OCI-LY3 (cell line): Measurements from ENCODE around the gene GHRHR.

Experiments used
- H2AFZ ChIP-seq: fragments of 200-600, 300-600 bp; shearing (Covaris generic); 2 replicates; pipeline ENCODE4 v1.6.0; 2014; ENCODE audit warnings: antibody characterized with exemption, low read depth, low read length
- H3K27ac ChIP-seq: fragments of 200-600, 300-600 bp; sonication (generic); 2 replicates; pipeline ENCODE4 v1.5.1; 2014; ENCODE audit warnings: mild to moderate bottlenecking, low read length, moderate library complexity, mixed read lengths
- H3K27me3 ChIP-seq: fragments of 200-600, 300-600 bp; sonication (generic); 2 replicates; pipeline ENCODE4 v1.6.1; 2014; ENCODE audit warnings: low read depth, low read length, mixed read lengths
- H3K36me3 ChIP-seq: fragments of 200-600, 300-600 bp; sonication (generic); replicated peaks from 2 replicates; pipeline ENCODE3; 2014; ENCODE audit warnings: low read depth, low read length, mixed read lengths
- H3K4me1 ChIP-seq: fragments of 300-600, 200-600 bp; sonication (generic); 2 replicates; pipeline ENCODE4 v1.6.1; 2014; ENCODE audit warnings: low read length, mixed read lengths
- H3K4me2 ChIP-seq: fragments of 200-600, 300-600 bp; sonication (generic); 2 replicates; pipeline ENCODE4 v1.6.1; 2014; ENCODE audit warnings: low read length, mixed read lengths
- H3K4me3 ChIP-seq: fragments of 300-600, 200-600 bp; sonication (generic); 2 replicates; pipeline ENCODE4 v1.5.1; 2014; ENCODE audit warnings: antibody characterized with exemption, mild to moderate bottlenecking, low read length, moderate library complexity
- H3K79me2 ChIP-seq: fragments of 300-600, 200-600 bp; shearing (Covaris generic); 2 replicates; pipeline ENCODE4 v1.6.1; 2014; ENCODE audit warnings: mild to moderate bottlenecking, low read length, mixed read lengths
- H3K9ac ChIP-seq: fragments of 300-600, 200-600 bp; shearing (Covaris generic); 2 replicates; pipeline ENCODE4 v1.6.0; 2014; ENCODE audit warnings: mild to moderate bottlenecking, low read length, moderate library complexity
- H3K9me3 ChIP-seq: fragments of 200-600, 300-600 bp; shearing (Covaris generic); 2 replicates; pipeline ENCODE4 v1.6.1; 2014; ENCODE audit warnings: low read length, mixed read lengths; ENCODE audit not compliant: insufficient read depth
- H4K20me1 ChIP-seq: fragments of 200-600, 300-600 bp; sonication (generic); 2 replicates; pipeline ENCODE4 v1.6.1; 2016; ENCODE audit warnings: low read length, mixed read lengths; ENCODE audit not compliant: insufficient read depth
- EZH2phosphoT487 ChIP-seq: fragments of 200-600 bp; shearing (Covaris generic); IDR thresholded peaks from 2 replicates; pipeline ENCODE4 v1.6.1; 2018; ENCODE audit warnings: antibody characterized with exemption, mixed run types, low read depth
- TF ChIP-seq, protein P1 (sequence below): fragments of 200-600, 300-600 bp; sonication (generic); IDR thresholded peaks from 2 replicates; pipeline ENCODE4 v1.5.1; 2014; ENCODE audit warnings: antibody characterized with exemption, low read length, low read depth

Gene GHRHR

DNA sequence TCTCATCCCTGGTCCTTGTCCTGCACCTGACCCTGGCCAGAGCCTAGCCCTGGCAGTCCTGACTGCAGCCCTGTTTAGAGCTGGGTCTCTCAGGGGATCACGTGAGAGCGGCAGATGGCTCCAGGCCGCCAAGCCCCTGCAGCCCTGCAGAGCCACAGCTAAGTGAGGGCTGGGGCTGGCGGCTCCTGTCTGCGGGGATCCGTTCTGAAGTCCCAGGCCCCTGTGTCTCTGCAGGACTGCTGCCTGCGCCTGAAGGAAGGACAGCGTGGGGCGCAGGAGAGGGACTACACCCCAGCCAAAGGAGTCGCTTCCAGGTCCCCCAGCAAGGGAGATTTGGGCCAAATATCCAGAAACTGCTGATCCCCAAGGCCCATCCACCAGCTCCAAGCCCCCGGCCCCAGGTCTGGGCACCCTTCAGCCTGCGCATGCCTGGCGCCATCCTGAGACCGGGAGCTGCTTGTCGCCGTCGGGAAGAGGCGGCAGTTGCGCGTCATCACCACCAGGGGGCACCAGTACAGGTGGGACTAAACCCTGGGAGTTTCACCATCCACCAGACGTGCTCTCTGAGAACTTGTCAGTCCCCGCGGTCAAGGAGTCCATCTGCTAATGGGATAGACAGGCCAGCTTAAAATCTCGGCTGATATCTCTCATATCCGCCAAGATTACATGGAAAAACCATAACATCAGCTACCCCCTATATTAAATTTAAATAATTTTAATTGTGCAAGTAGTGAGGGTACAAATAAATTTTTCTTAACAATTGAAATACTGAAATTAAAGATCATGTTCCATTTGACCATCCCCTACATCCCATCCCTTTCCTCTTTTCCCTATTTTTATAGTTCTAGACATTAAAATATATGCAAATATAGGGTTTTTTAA is 25.1 kb upstream of the GHRHR start:
- H3K4me3 ChIP-seq, result peak overlapping the region; percentile 42; the same call in 1 of the 2 replicates
- H3K4me1 ChIP-seq, result no peaks in the 10 kb centered on the region
- no peaks in the 10 kb centered on the region for H3K79me2 ChIP-seq
- peaks cover 22% of the 10 kb centered on the region for H3K27me3 ChIP-seq
- no peaks in the 10 kb centered on the region for H3K36me3 ChIP-seq
- no peak for TF ChIP-seq EZH2phosphoT487
- TF ChIP-seq, protein P1, sequence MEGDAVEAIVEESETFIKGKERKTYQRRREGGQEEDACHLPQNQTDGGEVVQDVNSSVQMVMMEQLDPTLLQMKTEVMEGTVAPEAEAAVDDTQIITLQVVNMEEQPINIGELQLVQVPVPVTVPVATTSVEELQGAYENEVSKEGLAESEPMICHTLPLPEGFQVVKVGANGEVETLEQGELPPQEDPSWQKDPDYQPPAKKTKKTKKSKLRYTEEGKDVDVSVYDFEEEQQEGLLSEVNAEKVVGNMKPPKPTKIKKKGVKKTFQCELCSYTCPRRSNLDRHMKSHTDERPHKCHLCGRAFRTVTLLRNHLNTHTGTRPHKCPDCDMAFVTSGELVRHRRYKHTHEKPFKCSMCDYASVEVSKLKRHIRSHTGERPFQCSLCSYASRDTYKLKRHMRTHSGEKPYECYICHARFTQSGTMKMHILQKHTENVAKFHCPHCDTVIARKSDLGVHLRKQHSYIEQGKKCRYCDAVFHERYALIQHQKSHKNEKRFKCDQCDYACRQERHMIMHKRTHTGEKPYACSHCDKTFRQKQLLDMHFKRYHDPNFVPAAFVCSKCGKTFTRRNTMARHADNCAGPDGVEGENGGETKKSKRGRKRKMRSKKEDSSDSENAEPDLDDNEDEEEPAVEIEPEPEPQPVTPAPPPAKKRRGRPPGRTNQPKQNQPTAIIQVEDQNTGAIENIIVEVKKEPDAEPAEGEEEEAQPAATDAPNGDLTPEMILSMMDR, result peak; percentile 67
- H3K9ac ChIP-seq, result no peak overlapping the region
- H3K9me3 ChIP-seq, result no peaks in the 10 kb centered on the region
- H2AFZ ChIP-seq, result peak overlapping the region; percentile 80
- H3K4me2 ChIP-seq, result peak overlapping the region; percentile 56
- no peak overlapping the region for H3K27ac ChIP-seq
- no peaks in the 10 kb centered on the region for H4K20me1 ChIP-seq

GRCh38 chr7:30941582-30942323 is 22.0 kb upstream of the GHRHR start:
- TF ChIP-seq EZH2phosphoT487, result no peak
- TF ChIP-seq, protein P1, result no peak
- Histone ChIP-seq H3K9ac (no peak overlapping the region), H3K9me3 (no peaks in the 10 kb centered on the region), H3K27me3 (peaks cover 26% of the 10 kb centered on the region), H3K36me3 (no peaks in the 10 kb centered on the region), H3K4me1 (no peaks in the 10 kb centered on the region), H3K27ac (no peak overlapping the region), H4K20me1 (no peaks in the 10 kb centered on the region), H2AFZ (no peak overlapping the region), H3K4me2 (no peak overlapping the region), H3K79me2 (no peaks in the 10 kb centered on the region), H3K4me3 (no peak overlapping the region)

- peaks cover 6% of the 10 kb centered on the region; the same call in 1 of the 2 replicates for H3K27me3 ChIP-seq
Observed at GRCh38 chr7:30950197-30950596, 13.6 kb upstream of the GHRHR start.

More at GRCh38 chr7:30950197-30950596, 13.6 kb upstream of the GHRHR start:
- Histone ChIP-seq H4K20me1 (no peaks in the 10 kb centered on the region), H3K9me3 (no peaks in the 10 kb centered on the region), H3K36me3 (no peaks in the 10 kb centered on the region), H3K79me2 (no peaks in the 10 kb centered on the region), H3K27ac (no peak overlapping the region), H3K4me3 (no peak overlapping the region), H3K9ac (no peak overlapping the region), H3K4me1 (no peaks in the 10 kb centered on the region), H2AFZ (no peak overlapping the region), H3K4me2 (no peak overlapping the region)
- TF ChIP-seq, protein P1, result no peak
- no peak for TF ChIP-seq EZH2phosphoT487
